Measurements from ENCODE around the gene IL34. TPM values are rescaled to one million over a fixed set of nuclear protein-coding genes. Genes with fewer than 3 reads are reported as not detected.
A peak's percentile ranks its signal among the peaks of the same experiment; 100 is the strongest.
"Not testable (repeated sequence)": the region's sequence is repeated elsewhere in the genome, so short reads cannot be mapped to it uniquely, and the experiment has no call there.

Gene IL34
- total RNA-seq, 2 donors from 2014 or later = 11.9 to 55.6 TPM

- H3K4me1 ChIP-seq (ENCODE audit: control insufficient read depth in 1 of 2, low read depth in 2 of 2) = peaks cover 15 to 40% of the 10 kb centered on the region in 2 donors
- H3K4me3 ChIP-seq = no peak overlapping the region
- peak overlapping the region; percentile 78 to 86 for H3K27ac ChIP-seq
Measured at GRCh38 chr16:70634861-70635260, 11.5 kb upstream of the IL34 start.

GRCh38 chr16:70635336-70636016 is 10.9 kb upstream of the IL34 start:
- H3K36me3 ChIP-seq = no peaks in the 10 kb centered on the region
- TF ChIP-seq CTCF (IDR thresholded peaks at IDR 0.05) = no peak
- DNase-seq (ENCODE audit: low spot score) = no peak
- H3K9me3 ChIP-seq = peaks cover 6% of the 10 kb centered on the region
- peak; percentile 52 for ATAC-seq (ENCODE audit: insufficient number of reproducible peaks, low FRiP score, low read depth)
- H3K4me1 ChIP-seq (ENCODE audit: control insufficient read depth in 1 of 2, low read depth in 2 of 2) = peaks cover 15 to 42% of the 10 kb centered on the region in 2 donors
- H3K4me3 ChIP-seq = peak overlapping the region; percentile 30
- peak overlapping the region; percentile 78 to 86 for H3K27ac ChIP-seq
- no peaks in the 10 kb centered on the region for H3K27me3 ChIP-seq (replicated peaks; ENCODE audit: insufficient read depth)

More at GRCh38 chr16:70634861-70635260, 11.5 kb upstream of the IL34 start:
- DNase-seq (ENCODE audit: low spot score) = no peak
- no peak for TF ChIP-seq CTCF (IDR thresholded peaks at IDR 0.05)
- peaks cover 7% of the 10 kb centered on the region for H3K9me3 ChIP-seq
- no peak for ATAC-seq (ENCODE audit: insufficient number of reproducible peaks, low FRiP score, low read depth)
- no peaks in the 10 kb centered on the region for H3K36me3 ChIP-seq
- no peaks in the 10 kb centered on the region for H3K27me3 ChIP-seq (replicated peaks; ENCODE audit: insufficient read depth)

DNA sequence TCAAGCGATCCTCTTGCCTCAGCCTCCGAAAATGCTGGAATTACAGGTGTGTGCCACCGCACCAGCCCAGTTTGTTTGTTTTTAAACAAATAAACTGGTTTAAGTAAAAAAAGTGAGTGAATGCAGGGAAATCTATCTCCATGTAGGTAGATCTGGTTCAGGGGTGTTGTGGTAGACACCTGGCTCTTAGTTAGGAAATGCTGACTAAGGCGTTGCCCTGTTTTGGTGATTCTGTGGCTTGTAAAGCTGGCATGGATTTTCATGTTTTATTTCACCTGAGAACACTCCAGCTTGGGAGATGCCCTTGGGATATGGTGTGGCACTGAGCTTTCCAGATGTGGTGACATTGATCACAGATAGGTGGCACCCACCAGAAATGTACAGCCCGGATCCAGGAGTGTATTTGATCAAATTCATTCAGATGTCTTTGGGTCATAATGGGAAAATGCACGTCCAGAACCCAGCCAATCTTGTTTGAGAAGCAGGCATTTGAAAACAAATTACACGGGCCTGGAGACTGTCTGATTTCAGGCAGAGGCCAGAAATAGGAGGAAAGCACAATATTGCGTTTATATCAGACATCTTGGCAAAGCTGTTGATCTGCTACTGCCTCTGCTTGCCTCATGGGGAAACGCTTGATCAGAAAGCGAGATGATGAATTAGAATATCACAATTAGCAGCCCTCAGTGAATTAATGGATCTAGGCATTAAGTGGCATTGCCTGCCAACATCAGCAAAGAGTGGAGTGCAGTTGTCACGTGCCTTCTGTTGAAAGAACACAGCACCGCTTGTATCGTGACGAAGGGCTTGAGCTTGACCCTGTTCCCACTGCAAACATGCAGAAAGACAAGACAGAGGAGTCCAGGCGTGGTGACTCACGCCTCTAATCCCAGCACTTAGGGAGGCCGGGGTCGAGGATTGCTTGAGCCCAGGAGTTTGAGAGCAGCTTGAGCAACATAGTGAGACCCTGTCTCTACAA is 7.3 kb upstream of the IL34 start:
- ATAC-seq (ENCODE audit: insufficient number of reproducible peaks, low FRiP score, low read depth) = peak; percentile 42
- peaks cover 15 to 34% of the 10 kb centered on the region in 2 donors for H3K4me1 ChIP-seq (ENCODE audit: control insufficient read depth in 1 of 2, low read depth in 2 of 2)
- no peak for DNase-seq (ENCODE audit: low spot score)
- no peaks in the 10 kb centered on the region for H3K36me3 ChIP-seq
- peak overlapping the region; percentile 36 for H3K4me3 ChIP-seq
- peak overlapping the region in 1 of 2 donors; percentile 39 for H3K27ac ChIP-seq
- no peaks in the 10 kb centered on the region for H3K27me3 ChIP-seq (replicated peaks; ENCODE audit: insufficient read depth)
- no peaks in the 10 kb centered on the region for H3K9me3 ChIP-seq
- TF ChIP-seq CTCF (IDR thresholded peaks at IDR 0.05) = no peak

- Histone ChIP-seq H3K27ac (no peak overlapping the region), H3K9me3 (no peaks in the 10 kb centered on the region), H3K27me3 (replicated peaks; ENCODE audit: insufficient read depth) (no peaks in the 10 kb centered on the region), H3K4me3 (no peak overlapping the region), H3K4me1 (ENCODE audit: control insufficient read depth in 1 of 2, low read depth in 2 of 2) (peaks cover 19 to 33% of the 10 kb centered on the region in 2 donors), H3K36me3 (no peaks in the 10 kb centered on the region)
- ATAC-seq (ENCODE audit: insufficient number of reproducible peaks, low FRiP score, low read depth) (no peak), DNase-seq (ENCODE audit: low spot score) (no peak)
- TF ChIP-seq CTCF (IDR thresholded peaks at IDR 0.05) = no peak
Measured at GRCh38 chr16:70642633-70643032, 3.7 kb upstream of the IL34 start.

- not testable (repeated sequence) for H3K36me3 ChIP-seq; H3K27ac ChIP-seq; ATAC-seq (ENCODE audit: insufficient number of reproducible peaks, low FRiP score, low read depth); H3K4me3 ChIP-seq; DNase-seq (ENCODE audit: low spot score); H3K27me3 ChIP-seq (replicated peaks; ENCODE audit: insufficient read depth); H3K9me3 ChIP-seq
- peaks cover 19 to 39% of the 10 kb centered on the region in 2 donors for H3K4me1 ChIP-seq (ENCODE audit: control insufficient read depth in 1 of 2, low read depth in 2 of 2)
Measured at GRCh38 chr16:70643264-70643663, 3.1 kb upstream of the IL34 start.

Measured in thoracic aorta (tissue), 2 donors.